OCI-LY7 (cell line): ENCODE measurements around the gene IGF1R. TPM values are rescaled to one million over a fixed set of nuclear protein-coding genes. Genes with fewer than 3 reads are reported as not detected.

Experiments
- BruUV-seq: library from RNA; stranded (reverse); fragments of 400-500 nt; replicated peaks from 2 replicates; lab custom pipeline; 2021; lab: Mats Ljungman, UMichigan
- CTCF ChIA-PET: fragments of 300-600 bp; sonication (Branson Sonifier 250); formaldehyde crosslinking; loops from one replicate; lab custom pipeline; 2022; ENCODE audit warnings: antibody characterized with exemption; ENCODE audit not compliant: unreplicated experiment; lab: Charles Lee
- POLR2A ChIA-PET: fragments of 300-600 bp; sonication (Branson Sonifier 250); formaldehyde crosslinking; loops from one replicate; lab custom pipeline; 2022; ENCODE audit warnings: antibody characterized with exemption; lab: Charles Lee
- DNase-seq: peaks from one replicate; pipeline ENCODE4 v3.0.0-alpha.2; 2015; ENCODE audit warnings: low spot score
- H2AFZ ChIP-seq: fragments of 200-600 bp; sonication (generic), shearing (Covaris generic); 2 replicates; pipeline ENCODE4 v1.6.1; 2014; ENCODE audit warnings: mild to moderate bottlenecking, antibody characterized with exemption, low read length, moderate library complexity
- H3K27ac ChIP-seq: fragments of 200-600 bp; sonication (generic); 2 replicates; pipeline ENCODE4 v1.5.1; 2014; ENCODE audit warnings: mixed run types, low read depth, mild to moderate bottlenecking, moderate library complexity, low read length, inconsistent platforms; ENCODE audit not compliant: poor library complexity, severe bottlenecking
- H3K36me3 ChIP-seq: fragments of 200-600 bp; sonication (generic); 2 replicates; pipeline ENCODE4 v1.6.1; 2014; ENCODE audit warnings: mild to moderate bottlenecking, antibody characterized with exemption, low read length, moderate library complexity, mixed read lengths; ENCODE audit not compliant: insufficient read depth
- H3K4me1 ChIP-seq: fragments of 200-600 bp; sonication (generic); 2 replicates; pipeline ENCODE4 v1.5.1; 2014; ENCODE audit warnings: mild to moderate bottlenecking, low read length; ENCODE audit not compliant: insufficient read depth, poor library complexity, severe bottlenecking
- H3K4me2 ChIP-seq: fragments of 200-600 bp; sonication (generic); 2 replicates; pipeline ENCODE4 v1.6.1; 2014; ENCODE audit warnings: mild to moderate bottlenecking, low read length
- H3K4me3 ChIP-seq: fragments of 200-600 bp; sonication (generic); 2 replicates; pipeline ENCODE4 v1.5.1; 2014; ENCODE audit warnings: mild to moderate bottlenecking, low read depth, low read length; ENCODE audit not compliant: poor library complexity, severe bottlenecking
- H3K79me2 ChIP-seq: fragments of 200-600 bp; sonication (generic); 2 replicates; pipeline ENCODE4 v1.6.1; 2016; ENCODE audit warnings: low read depth, mild to moderate bottlenecking, low read length, moderate library complexity, mixed read lengths; ENCODE audit not compliant: insufficient read depth
- H3K9me2 ChIP-seq: fragments of 200-600 bp; sonication (generic); 2 replicates; pipeline ENCODE4 v1.6.1; 2016; ENCODE audit warnings: mild to moderate bottlenecking, low read length, mixed read lengths; ENCODE audit not compliant: insufficient read depth
- H3K9me3 ChIP-seq: fragments of 200-600 bp; sonication (generic); 2 replicates; pipeline ENCODE4 v1.6.1; 2014; ENCODE audit warnings: mild to moderate bottlenecking, mixed run types, low read length, mixed read lengths
- H4K20me1 ChIP-seq: fragments of 200-600 bp; sonication (generic); 2 replicates; pipeline ENCODE4 v1.6.1; 2014; ENCODE audit warnings: mild to moderate bottlenecking, antibody characterized with exemption, low read length, moderate library complexity, mixed read lengths; ENCODE audit not compliant: insufficient read depth
- EZH2phosphoT487 ChIP-seq: fragments of 200-600 bp; sonication (generic); IDR thresholded peaks from 2 replicates; pipeline ENCODE4 v1.6.1; 2018; ENCODE audit warnings: low read depth, borderline replicate concordance, mild to moderate bottlenecking, mixed run types, antibody characterized with exemption, low read length, moderate library complexity, mixed read lengths
- intact Hi-C: fragments of 100-400 bp; cut with micrococcal nuclease; formaldehyde crosslinking; loops from one replicate; pipeline ENCODE4 v1.10.0; 2022; ENCODE audit not compliant: unreplicated experiment
- total RNA-seq, 2 experiments: library from RNA; depleted of rRNA in 1 of 2; stranded (reverse); fragments of >200 nt in 1 of 2; shearing (Covaris generic) in 1 of 2; gene quantifications; 2 replicates each; pipeline ENCODE4 v1.2.3, GENCODE V29; 2014 to 2022
- TF ChIP-seq, protein P1 (sequence below): fragments of 200-600 bp; sonication (generic); conservative IDR thresholded peaks from 2 replicates; pipeline ENCODE4 v1.5.1; 2014; ENCODE audit warnings: mild to moderate bottlenecking, antibody characterized with exemption, low read length, moderate library complexity, mixed read lengths

IGF1R gene
- total RNA-seq, 2 experiments from 2014 or later, result 26.5 to 29.1 TPM

DNA sequence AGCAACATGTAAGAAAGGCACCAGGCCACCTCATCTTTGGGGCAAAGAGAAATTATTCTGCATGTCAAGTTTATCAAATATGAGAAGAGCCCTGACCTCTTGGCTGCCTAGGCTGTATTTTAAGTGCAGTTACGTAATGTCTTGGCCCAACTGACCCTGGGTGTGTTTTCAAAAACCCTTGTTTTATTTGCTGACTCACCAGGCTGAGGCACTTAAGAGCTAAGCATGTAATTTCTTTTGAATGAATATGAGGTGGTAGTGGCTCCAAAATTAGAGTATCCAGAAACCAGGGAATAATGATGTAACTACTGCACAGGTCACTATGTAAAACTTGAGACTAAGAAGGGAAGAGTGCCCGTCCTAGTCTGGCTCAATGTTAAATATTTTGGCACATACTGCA, 335.0 kb downstream of the IGF1R start:
- Histone ChIP-seq H3K36me3 (no peaks in the 10 kb centered on the region), H4K20me1 (no peaks in the 10 kb centered on the region), H3K4me1 (no peaks in the 10 kb centered on the region), H3K9me3 (no peaks in the 10 kb centered on the region), H3K4me3 (no peak overlapping the region), H3K79me2 (no peaks in the 10 kb centered on the region), H3K4me2 (no peak overlapping the region), H2AFZ (no peak overlapping the region), H3K27ac (no peak overlapping the region), H3K9me2 (no peaks in the 10 kb centered on the region)
- DNase-seq, result no peak
- intact Hi-C loops, result no loop called here
- no TSS peak for BruUV-seq
- CTCF ChIA-PET, result no interaction called here
- POLR2A ChIA-PET, result no interaction called here
- TF ChIP-seq EZH2phosphoT487, result no peak
- TF ChIP-seq, protein P1, sequence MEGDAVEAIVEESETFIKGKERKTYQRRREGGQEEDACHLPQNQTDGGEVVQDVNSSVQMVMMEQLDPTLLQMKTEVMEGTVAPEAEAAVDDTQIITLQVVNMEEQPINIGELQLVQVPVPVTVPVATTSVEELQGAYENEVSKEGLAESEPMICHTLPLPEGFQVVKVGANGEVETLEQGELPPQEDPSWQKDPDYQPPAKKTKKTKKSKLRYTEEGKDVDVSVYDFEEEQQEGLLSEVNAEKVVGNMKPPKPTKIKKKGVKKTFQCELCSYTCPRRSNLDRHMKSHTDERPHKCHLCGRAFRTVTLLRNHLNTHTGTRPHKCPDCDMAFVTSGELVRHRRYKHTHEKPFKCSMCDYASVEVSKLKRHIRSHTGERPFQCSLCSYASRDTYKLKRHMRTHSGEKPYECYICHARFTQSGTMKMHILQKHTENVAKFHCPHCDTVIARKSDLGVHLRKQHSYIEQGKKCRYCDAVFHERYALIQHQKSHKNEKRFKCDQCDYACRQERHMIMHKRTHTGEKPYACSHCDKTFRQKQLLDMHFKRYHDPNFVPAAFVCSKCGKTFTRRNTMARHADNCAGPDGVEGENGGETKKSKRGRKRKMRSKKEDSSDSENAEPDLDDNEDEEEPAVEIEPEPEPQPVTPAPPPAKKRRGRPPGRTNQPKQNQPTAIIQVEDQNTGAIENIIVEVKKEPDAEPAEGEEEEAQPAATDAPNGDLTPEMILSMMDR, result no peak

DNA sequence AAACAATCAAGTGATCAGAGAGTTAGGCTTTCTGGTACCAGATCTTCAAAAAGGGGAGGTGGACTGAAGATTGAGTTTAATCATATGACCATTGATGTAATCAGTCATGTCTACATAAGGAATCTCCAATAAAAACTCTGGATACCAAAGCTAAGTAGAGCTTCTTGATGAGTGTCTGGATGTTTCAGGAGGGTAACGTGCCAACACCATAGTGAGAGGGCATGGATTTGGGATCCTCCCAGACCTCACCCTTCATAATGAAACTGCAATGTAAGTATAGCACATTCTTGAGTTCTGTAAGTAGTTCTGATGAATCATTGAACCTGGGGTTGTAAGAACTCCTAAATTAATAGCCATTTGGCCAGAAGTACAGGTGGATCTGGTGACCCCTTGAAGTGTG, 337.9 kb downstream of the IGF1R start:
- no peak overlapping the region for H2AFZ ChIP-seq
- H3K79me2 ChIP-seq, result no peaks in the 10 kb centered on the region
- ChIA-PET CTCF (no interaction called here), POLR2A (no interaction called here)
- no peaks in the 10 kb centered on the region for H3K36me3 ChIP-seq
- no peak overlapping the region for H3K27ac ChIP-seq
- DNase-seq, result no peak
- intact Hi-C loops, result no loop called here
- no peaks in the 10 kb centered on the region for H3K9me3 ChIP-seq
- BruUV-seq, result no TSS peak
- H3K4me3 ChIP-seq, result no peak overlapping the region
- H3K9me2 ChIP-seq, result no peaks in the 10 kb centered on the region
- TF ChIP-seq, protein P1, result no peak
- no peak for TF ChIP-seq EZH2phosphoT487
- no peaks in the 10 kb centered on the region for H3K4me1 ChIP-seq
- no peak overlapping the region for H3K4me2 ChIP-seq
- H4K20me1 ChIP-seq, result no peaks in the 10 kb centered on the region

DNA sequence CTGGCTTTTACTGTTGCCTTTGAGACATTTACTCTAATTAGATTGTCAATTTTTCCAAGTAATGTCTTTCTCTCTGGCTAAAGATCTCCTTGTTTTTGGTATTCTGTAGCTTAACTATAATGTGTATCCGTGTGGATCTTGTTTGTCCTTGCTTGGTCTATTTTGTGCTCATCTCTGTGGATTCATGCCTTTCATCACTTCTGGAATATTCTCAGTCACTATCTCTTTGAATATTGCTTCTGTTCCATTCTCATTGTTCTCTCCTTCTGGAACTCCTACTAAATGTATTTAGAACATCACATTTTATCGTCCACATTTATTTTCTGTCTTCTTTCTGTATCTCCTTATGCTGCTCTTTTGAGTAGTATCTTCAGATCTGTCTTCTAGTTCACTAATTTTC, 346.6 kb downstream of the IGF1R start:
- Histone ChIP-seq H3K4me1 (no peaks in the 10 kb centered on the region), H3K9me3 (no peaks in the 10 kb centered on the region), H3K27ac (no peak overlapping the region), H3K79me2 (no peaks in the 10 kb centered on the region), H4K20me1 (no peaks in the 10 kb centered on the region), H3K36me3 (no peaks in the 10 kb centered on the region), H3K4me2 (no peak overlapping the region), H2AFZ (no peak overlapping the region), H3K4me3 (no peak overlapping the region), H3K9me2 (no peaks in the 10 kb centered on the region)
- CTCF ChIA-PET, result no interaction called here
- intact Hi-C loops, result no loop called here
- no TSS peak for BruUV-seq
- POLR2A ChIA-PET, result no interaction called here
- DNase-seq, result no peak
- TF ChIP-seq, protein P1, result no peak
- TF ChIP-seq EZH2phosphoT487, result no peak
